ENCODE results near the gene THAP2.

Gene THAP2

GRCh38 chr12:71710276-71711125, 46.4 kb downstream of the THAP2 start:
- DNase-seq (ENCODE audit: low read depth), result no peak
- no peak for TF ChIP-seq CTCF (IDR thresholded peaks at IDR 0.05; ENCODE audit: low read depth, low read length, missing control alignments)
- no peak overlapping the region for H3K4me3 ChIP-seq (ENCODE audit: low read depth, low read length)

- TF ChIP-seq CTCF (IDR thresholded peaks at IDR 0.05; ENCODE audit: low read depth, low read length, missing control alignments), result no peak
- DNase-seq (ENCODE audit: low read depth), result no peak
- H3K4me3 ChIP-seq (ENCODE audit: low read depth, low read length), result no peak overlapping the region
Measured at GRCh38 chr12:71718611-71719010, 54.5 kb downstream of the THAP2 start.

GRCh38 chr12:71719647-71720370, 55.7 kb downstream of the THAP2 start:
- H3K4me3 ChIP-seq (ENCODE audit: low read depth, low read length), result no peak overlapping the region
- TF ChIP-seq CTCF (IDR thresholded peaks at IDR 0.05; ENCODE audit: low read depth, low read length, missing control alignments), result no peak
- DNase-seq (ENCODE audit: low read depth), result no peak

GRCh38 chr12:71721783-71722505, 57.8 kb downstream of the THAP2 start:
- TF ChIP-seq CTCF (IDR thresholded peaks at IDR 0.05; ENCODE audit: low read depth, low read length, missing control alignments), result no peak
- H3K4me3 ChIP-seq (ENCODE audit: low read depth, low read length), result no peak overlapping the region
- DNase-seq (ENCODE audit: low read depth), result no peak

- TF ChIP-seq CTCF (IDR thresholded peaks at IDR 0.05; ENCODE audit: low read depth, low read length, missing control alignments), result no peak
- DNase-seq (ENCODE audit: low read depth), result no peak
- H3K4me3 ChIP-seq (ENCODE audit: low read depth, low read length), result no peak overlapping the region
Measured at GRCh38 chr12:71725011-71725410, 60.9 kb downstream of the THAP2 start.

GRCh38 chr12:71726548-71726947, 62.4 kb downstream of the THAP2 start:
- TF ChIP-seq CTCF (IDR thresholded peaks at IDR 0.05; ENCODE audit: low read depth, low read length, missing control alignments), result no peak
- no peak for DNase-seq (ENCODE audit: low read depth)
- H3K4me3 ChIP-seq (ENCODE audit: low read depth, low read length), result no peak overlapping the region
